Astrocyte of the cerebellum (primary cell): ENCODE measurements around the gene GINS1.

ENCODE experiments used
- DNase-seq: peaks from one replicate; pipeline ENCODE4 v3.0.0-alpha.2; 2011; ENCODE audit warnings: low read depth
- H3K4me3 ChIP-seq: 2 replicates; pipeline ENCODE4 v1.5.1; 2011; ENCODE audit warnings: mild to moderate bottlenecking, low read depth, low read length, moderate library complexity
- in situ Hi-C: cut with HindIII; loops from 2 replicates; pipeline ENCODE4 v1.10.0; 2017; ENCODE audit warnings: low sequenced_read_pairs
- TF ChIP-seq, protein P1 (sequence below): IDR thresholded peaks from 2 replicates; pipeline ENCODE4 v1.5.1; 2012; ENCODE audit warnings: low read length, low read depth, moderate library complexity, mild to moderate bottlenecking; ENCODE audit errors: missing control alignments

Gene GINS1

GRCh38 chr20:25459916-25460535, 52.6 kb downstream of the GINS1 start:
- in situ Hi-C loops: no loop called here
- TF ChIP-seq, protein P1, sequence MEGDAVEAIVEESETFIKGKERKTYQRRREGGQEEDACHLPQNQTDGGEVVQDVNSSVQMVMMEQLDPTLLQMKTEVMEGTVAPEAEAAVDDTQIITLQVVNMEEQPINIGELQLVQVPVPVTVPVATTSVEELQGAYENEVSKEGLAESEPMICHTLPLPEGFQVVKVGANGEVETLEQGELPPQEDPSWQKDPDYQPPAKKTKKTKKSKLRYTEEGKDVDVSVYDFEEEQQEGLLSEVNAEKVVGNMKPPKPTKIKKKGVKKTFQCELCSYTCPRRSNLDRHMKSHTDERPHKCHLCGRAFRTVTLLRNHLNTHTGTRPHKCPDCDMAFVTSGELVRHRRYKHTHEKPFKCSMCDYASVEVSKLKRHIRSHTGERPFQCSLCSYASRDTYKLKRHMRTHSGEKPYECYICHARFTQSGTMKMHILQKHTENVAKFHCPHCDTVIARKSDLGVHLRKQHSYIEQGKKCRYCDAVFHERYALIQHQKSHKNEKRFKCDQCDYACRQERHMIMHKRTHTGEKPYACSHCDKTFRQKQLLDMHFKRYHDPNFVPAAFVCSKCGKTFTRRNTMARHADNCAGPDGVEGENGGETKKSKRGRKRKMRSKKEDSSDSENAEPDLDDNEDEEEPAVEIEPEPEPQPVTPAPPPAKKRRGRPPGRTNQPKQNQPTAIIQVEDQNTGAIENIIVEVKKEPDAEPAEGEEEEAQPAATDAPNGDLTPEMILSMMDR: no peak
- no peak for DNase-seq
- H3K4me3 ChIP-seq: no peak overlapping the region

GRCh38 chr20:25460566-25461280, 53.2 kb downstream of the GINS1 start:
- in situ Hi-C loops: no loop called here
- no peak overlapping the region for H3K4me3 ChIP-seq
- DNase-seq: no peak
- TF ChIP-seq, protein P1: no peak

- no peak for DNase-seq
- TF ChIP-seq, protein P1: no peak
- in situ Hi-C loops: no loop called here
- no peak overlapping the region for H3K4me3 ChIP-seq
These were observed 53.8 kb downstream of the GINS1 start for GRCh38 chr20:25461281-25461650.

GRCh38 chr20:25461786-25462545, 54.5 kb downstream of the GINS1 start:
- in situ Hi-C loops: no loop called here
- TF ChIP-seq, protein P1: no peak
- H3K4me3 ChIP-seq: no peak overlapping the region
- DNase-seq: no peak

- in situ Hi-C loops: no loop called here
- no peak for DNase-seq
- H3K4me3 ChIP-seq: no peak overlapping the region
- TF ChIP-seq, protein P1: no peak
These were observed 57.2 kb downstream of the GINS1 start for GRCh38 chr20:25464501-25465242.
